Upper lobe of left lung (tissue), 6 donors: Measurements from ENCODE around the gene STMP1. TPM values are rescaled to one million over a fixed set of nuclear protein-coding genes. Genes with fewer than 3 reads are reported as not detected.
"Not testable (repeated sequence)": the region's sequence is repeated elsewhere in the genome, so short reads cannot be mapped to it uniquely, and the experiment has no call there.

ENCODE experiments used
- ATAC-seq, 2 donors: fragments of 200-7000 bp; cut with Tn5 transposase; one replicate each; pipeline ENCODE4 v1.9.1; 2022; ENCODE audit warnings: mild to moderate bottlenecking in 2 of 2, moderate library complexity in 2 of 2; ENCODE audit not compliant: low FRiP score in 2 of 2
- DNase-seq, 2 donors: peaks; one replicate each; pipeline ENCODE4 v3.0.0-alpha.2; 2019 to 2020
- H3K27ac ChIP-seq, 4 donors: fragments of 200-600 bp; sonication (generic); one replicate each; pipeline ENCODE4 v1.5.1; 2016 to 2019
- H3K27me3 ChIP-seq, 4 donors: fragments of 200-600 bp; sonication (generic); one replicate each; pipeline ENCODE4 v1.5.1; 2017 to 2019
- H3K36me3 ChIP-seq, 4 donors: fragments of 200-600 bp; sonication (generic); one replicate each; pipeline ENCODE4 v1.5.1; 2016 to 2019
- H3K4me1 ChIP-seq, 4 donors: fragments of 200-600 bp; sonication (generic); one replicate each; pipeline ENCODE4 v1.5.1; 2018 to 2019
- H3K4me3 ChIP-seq, 4 donors: fragments of 200-600 bp; sonication (generic); one replicate each; pipeline ENCODE4 v1.5.1; 2017 to 2019; ENCODE audit warnings: mild to moderate bottlenecking in 2 of 4, moderate library complexity in 1 of 4
- H3K9me3 ChIP-seq, 4 donors: fragments of 200-600 bp; sonication (generic); one replicate each; pipeline ENCODE4 v1.5.1; 2018 to 2019
- EP300 ChIP-seq, 4 donors: sonication (generic); formaldehyde crosslinking; IDR thresholded peaks; one replicate each; pipeline ENCODE4 v1.5.1; 2017; ENCODE audit warnings: antibody characterized with exemption in 4 of 4, control low read depth in 2 of 4
- POLR2A ChIP-seq, 4 donors: fragments of 450-650 bp; IDR thresholded peaks; one replicate each; pipeline ENCODE4 v1.5.1; 2016 to 2017; ENCODE audit warnings: antibody characterized with exemption in 4 of 4, mild to moderate bottlenecking in 2 of 4
- POLR2AphosphoS5 ChIP-seq, 2 donors: sonication (generic); formaldehyde crosslinking; IDR thresholded peaks; one replicate each; pipeline ENCODE4 v1.5.1; 2017; ENCODE audit warnings: antibody characterized with exemption in 2 of 2
- WGBS, 2 donors: methylation state at CpG; one replicate each; pipeline ENCODE4 v1.1.5; 2017 to 2018; 5-methylcytosine and 5-hydroxymethylcytosine counted together
- total RNA-seq, 6 donors: library from RNA; depleted of rRNA in 4 of 6; stranded (reverse); fragments of >200 nt in 4 of 6; gene quantifications; one replicate each; pipeline versions ENCODE4 v1.1.0 to v1.2.1, GENCODE V29; 2016 to 2021
- TF ChIP-seq, protein P1 (sequence below), 6 experiments: fragments of 450-650 bp in 4 of 6; fragments of 200-600 bp in 2 of 6; sonication (generic) in 2 of 6; IDR thresholded peaks; one replicate each; pipeline ENCODE4 v1.5.1; 2016 to 2019; ENCODE audit warnings: antibody characterized with exemption in 6 of 6
- donor health status: DM: no; HTN: no; CAD: no; lungs with moderate emphysema.
- donor health status: DM: no; HTN: yes; CAD: no; lungs with severe emphysema.

Gene STMP1
- total RNA-seq, 6 donors from 2014 or later, result 7.5 to 23.8 (median 20.4) TPM

DNA sequence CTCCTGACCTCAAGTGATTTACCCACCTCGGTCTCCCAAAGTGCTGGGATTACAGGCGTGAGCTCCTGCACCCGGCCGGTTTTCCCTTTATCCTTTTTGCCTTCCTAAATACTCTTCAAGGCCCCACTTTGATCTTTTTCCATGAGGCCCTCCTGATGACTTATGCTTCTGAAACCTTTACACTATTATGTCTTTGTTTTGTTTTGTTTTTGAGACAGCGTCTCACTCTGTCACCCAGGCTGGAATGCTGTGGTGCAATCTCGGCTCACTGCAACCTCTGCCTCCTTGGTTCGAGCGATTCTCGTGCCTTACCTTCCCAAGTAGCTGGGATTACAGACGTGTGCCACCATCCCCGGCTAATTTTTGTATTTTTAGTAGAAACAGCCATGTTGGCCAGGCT lies 3.8 kb downstream of the STMP1 start:
- H3K27ac ChIP-seq, result no peak overlapping the region
- no peak overlapping the region for H3K4me3 ChIP-seq
- WGBS, 2 donors, result 91 to 95% methylated on average over 11 of the region's 11 CpGs
- no peak for ATAC-seq
- DNase-seq, result no peak
- H3K4me1 ChIP-seq, result peaks cover 14 to 57% (median 26%) of the 10 kb centered on the region in 4 donors
- peaks cover 0 to 3% (median 0%) of the 10 kb centered on the region in 4 donors for H3K36me3 ChIP-seq
- no peak for TF ChIP-seq POLR2AphosphoS5 (IDR thresholded peaks at IDR 0.05)
- no peak for TF ChIP-seq POLR2A (IDR thresholded peaks at IDR 0.05)
- TF ChIP-seq, protein P1, sequence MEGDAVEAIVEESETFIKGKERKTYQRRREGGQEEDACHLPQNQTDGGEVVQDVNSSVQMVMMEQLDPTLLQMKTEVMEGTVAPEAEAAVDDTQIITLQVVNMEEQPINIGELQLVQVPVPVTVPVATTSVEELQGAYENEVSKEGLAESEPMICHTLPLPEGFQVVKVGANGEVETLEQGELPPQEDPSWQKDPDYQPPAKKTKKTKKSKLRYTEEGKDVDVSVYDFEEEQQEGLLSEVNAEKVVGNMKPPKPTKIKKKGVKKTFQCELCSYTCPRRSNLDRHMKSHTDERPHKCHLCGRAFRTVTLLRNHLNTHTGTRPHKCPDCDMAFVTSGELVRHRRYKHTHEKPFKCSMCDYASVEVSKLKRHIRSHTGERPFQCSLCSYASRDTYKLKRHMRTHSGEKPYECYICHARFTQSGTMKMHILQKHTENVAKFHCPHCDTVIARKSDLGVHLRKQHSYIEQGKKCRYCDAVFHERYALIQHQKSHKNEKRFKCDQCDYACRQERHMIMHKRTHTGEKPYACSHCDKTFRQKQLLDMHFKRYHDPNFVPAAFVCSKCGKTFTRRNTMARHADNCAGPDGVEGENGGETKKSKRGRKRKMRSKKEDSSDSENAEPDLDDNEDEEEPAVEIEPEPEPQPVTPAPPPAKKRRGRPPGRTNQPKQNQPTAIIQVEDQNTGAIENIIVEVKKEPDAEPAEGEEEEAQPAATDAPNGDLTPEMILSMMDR (IDR thresholded peaks at IDR 0.05), result no peak
- TF ChIP-seq EP300 (IDR thresholded peaks at IDR 0.05), result no peak
- H3K9me3 ChIP-seq, result no peaks in the 10 kb centered on the region
- H3K27me3 ChIP-seq, result no peaks in the 10 kb centered on the region

DNA sequence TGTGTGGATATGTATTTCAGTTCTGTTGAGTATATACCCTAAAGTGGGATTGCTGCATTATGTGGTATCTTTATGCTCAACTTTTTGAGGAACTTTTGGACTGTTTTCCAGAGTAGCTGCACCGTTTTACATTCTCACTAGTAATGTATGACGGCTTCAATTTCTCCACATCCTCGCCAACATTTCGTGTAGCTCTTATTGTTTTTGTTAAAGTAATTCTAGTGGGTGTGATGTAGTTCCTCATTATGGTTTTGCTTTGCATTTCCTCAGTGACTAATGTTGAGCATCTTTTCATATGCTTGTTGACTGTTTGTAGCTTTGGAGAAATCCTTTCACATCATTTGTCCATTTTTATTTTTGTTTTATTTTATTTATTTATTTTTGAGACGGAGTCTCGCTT lies 4.5 kb downstream of the STMP1 start:
- H3K4me3 ChIP-seq, result no peak overlapping the region
- H3K27ac ChIP-seq, result no peak overlapping the region
- TF ChIP-seq, protein P1 (IDR thresholded peaks at IDR 0.05), result no peak
- TF ChIP-seq POLR2AphosphoS5 (IDR thresholded peaks at IDR 0.05) (no peak), EP300 (IDR thresholded peaks at IDR 0.05) (no peak), POLR2A (IDR thresholded peaks at IDR 0.05) (no peak)
- H3K27me3 ChIP-seq, result no peaks in the 10 kb centered on the region
- peaks cover 0 to 3% (median 0%) of the 10 kb centered on the region in 4 donors for H3K36me3 ChIP-seq
- no peak for DNase-seq
- peaks cover 11 to 53% (median 22%) of the 10 kb centered on the region in 4 donors for H3K4me1 ChIP-seq
- H3K9me3 ChIP-seq, result no peaks in the 10 kb centered on the region
- 73 to 79% methylated on average over 6 of the region's 6 CpGs for WGBS, 2 donors
- no peak for ATAC-seq

DNA sequence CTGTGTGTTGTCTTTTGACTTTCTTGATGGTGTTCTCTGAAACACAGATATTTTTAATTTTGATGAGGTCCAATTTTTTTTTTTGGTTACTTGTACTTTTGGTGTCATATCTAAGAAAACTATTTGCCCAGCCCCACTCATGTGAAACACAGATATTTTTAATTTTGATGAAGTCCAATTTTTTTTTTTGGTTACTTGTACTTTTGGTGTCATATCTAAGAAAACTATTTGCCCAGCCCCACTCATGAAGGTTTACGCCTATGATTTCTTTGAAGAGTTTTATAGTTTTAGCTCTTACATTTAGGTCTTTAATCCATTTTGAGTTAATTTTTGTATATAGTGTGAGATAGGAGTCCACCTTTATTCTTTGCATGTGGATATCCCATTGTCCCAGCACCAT lies 5.3 kb downstream of the STMP1 start:
- H3K4me3 ChIP-seq, ATAC-seq, H3K27me3 ChIP-seq, DNase-seq, H3K27ac ChIP-seq, H3K9me3 ChIP-seq, H3K36me3 ChIP-seq: not testable (repeated sequence)
- peaks cover 9 to 55% (median 23%) of the 10 kb centered on the region in 4 donors for H3K4me1 ChIP-seq
- WGBS, 2 donors, result 88 to 95% methylated on average over 1 of the region's 1 CpG

DNA sequence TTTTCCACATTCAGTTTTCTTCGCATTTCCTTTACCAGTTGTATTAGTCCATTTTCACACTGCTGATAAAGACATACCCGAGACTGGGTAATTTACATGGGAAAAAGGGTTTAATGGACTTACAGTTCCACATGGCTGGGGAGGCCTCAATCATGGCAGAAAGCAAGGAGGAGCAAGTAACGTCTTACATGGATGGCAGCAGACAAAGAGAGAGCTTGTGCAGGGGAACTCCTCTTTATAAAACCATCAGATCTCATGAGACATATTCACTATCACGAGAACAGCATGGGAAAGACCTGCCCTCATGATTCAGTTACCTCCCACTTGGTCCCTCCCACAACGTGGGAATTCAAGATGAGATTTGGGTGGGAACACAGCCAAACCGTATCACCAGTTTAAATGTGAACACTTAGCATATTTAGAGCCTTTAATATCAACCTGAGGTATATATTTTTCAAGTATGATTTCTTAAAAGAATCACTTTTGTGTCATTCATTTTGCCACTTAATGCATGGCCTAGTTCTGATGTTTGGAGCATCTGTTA lies 6.6 kb downstream of the STMP1 start:
- not testable (repeated sequence) for H3K36me3 ChIP-seq, H3K4me3 ChIP-seq, H3K27me3 ChIP-seq, ATAC-seq, H3K27ac ChIP-seq, H3K9me3 ChIP-seq, DNase-seq
- H3K4me1 ChIP-seq, result peaks cover 2 to 56% (median 16%) of the 10 kb centered on the region in 4 donors
- WGBS, 2 donors, result 59 to 64% methylated on average over 6 of the region's 6 CpGs

DNA sequence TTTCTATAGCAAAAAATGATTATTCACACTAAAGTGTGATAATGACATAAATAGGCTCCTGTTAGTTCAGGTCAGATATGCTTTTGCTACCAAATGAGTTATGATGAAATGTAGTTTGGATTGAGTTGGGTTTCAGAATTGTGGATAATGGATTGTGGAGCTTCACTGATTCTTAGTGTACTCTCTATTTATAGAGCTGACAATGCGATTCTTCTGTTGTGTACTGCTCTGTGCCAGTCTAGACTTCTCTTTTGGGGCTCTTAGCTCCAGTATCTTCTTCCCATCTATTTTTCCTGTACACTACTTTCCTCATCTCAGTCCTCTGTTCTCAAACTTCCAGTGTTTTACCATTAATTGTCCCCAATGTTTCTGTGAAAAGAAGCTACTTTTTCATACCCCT lies 7.5 kb downstream of the STMP1 start:
- no peak for DNase-seq
- Histone ChIP-seq H3K27ac (no peak overlapping the region), H3K9me3 (no peaks in the 10 kb centered on the region), H3K4me3 (no peak overlapping the region), H3K27me3 (no peaks in the 10 kb centered on the region), H3K4me1 (peaks cover 0 to 48% (median 14%) of the 10 kb centered on the region in 4 donors), H3K36me3 (peaks cover 0 to 13% (median 0%) of the 10 kb centered on the region in 4 donors)
- no peak for ATAC-seq
- 73 to 79% methylated on average over 1 of the region's 1 CpG for WGBS, 2 donors
- TF ChIP-seq EP300 (IDR thresholded peaks at IDR 0.05) (no peak), POLR2A (IDR thresholded peaks at IDR 0.05) (no peak), POLR2AphosphoS5 (IDR thresholded peaks at IDR 0.05) (no peak)
- TF ChIP-seq, protein P1 (IDR thresholded peaks at IDR 0.05), result no peak

DNA sequence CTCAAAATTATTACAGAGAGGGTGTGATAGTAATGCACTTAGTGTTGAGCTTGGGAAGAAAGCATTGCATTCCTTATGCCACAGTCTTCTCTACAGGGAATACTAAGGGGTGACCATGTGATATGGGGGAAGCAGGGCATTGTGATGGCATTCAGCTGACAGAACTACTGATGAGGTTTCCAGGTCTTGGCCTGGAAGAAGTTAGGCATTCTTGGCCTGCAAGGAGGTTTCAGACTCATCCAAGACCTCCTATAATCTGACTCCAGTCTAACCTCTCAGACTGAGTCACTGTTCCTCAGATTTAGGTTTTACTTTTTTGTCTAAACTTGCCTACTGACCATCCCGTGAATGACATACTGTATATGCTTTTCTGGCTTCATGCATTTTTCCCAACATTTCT lies 7.9 kb downstream of the STMP1 start:
- Histone ChIP-seq H3K36me3 (peaks cover 0 to 17% (median 0%) of the 10 kb centered on the region in 4 donors), H3K9me3 (no peaks in the 10 kb centered on the region), H3K4me1 (peaks cover 0 to 48% (median 14%) of the 10 kb centered on the region in 4 donors), H3K27ac (no peak overlapping the region), H3K4me3 (no peak overlapping the region), H3K27me3 (no peaks in the 10 kb centered on the region)
- TF ChIP-seq EP300 (IDR thresholded peaks at IDR 0.05) (no peak), POLR2AphosphoS5 (IDR thresholded peaks at IDR 0.05) (no peak), POLR2A (IDR thresholded peaks at IDR 0.05) (no peak)
- TF ChIP-seq, protein P1 (IDR thresholded peaks at IDR 0.05), result no peak
- DNase-seq (no peak), ATAC-seq (peak in 1 of 2 donors; percentile 53)
- WGBS, 2 donors, result 57 to 68% methylated on average over 1 of the region's 1 CpG
